Germinal center (tissue), 1 donor: ENCODE results near the gene TNIP1.

Experiments
- DNase-seq: peaks from one replicate; pipeline ENCODE4 v3.0.0; 2012; ENCODE audit warnings: mixed read lengths, low spot score

TNIP1 gene

GRCh38 chr5:151040211-151040747 is 40.6 kb downstream of the TNIP1 start:
- no peak for DNase-seq

DNA sequence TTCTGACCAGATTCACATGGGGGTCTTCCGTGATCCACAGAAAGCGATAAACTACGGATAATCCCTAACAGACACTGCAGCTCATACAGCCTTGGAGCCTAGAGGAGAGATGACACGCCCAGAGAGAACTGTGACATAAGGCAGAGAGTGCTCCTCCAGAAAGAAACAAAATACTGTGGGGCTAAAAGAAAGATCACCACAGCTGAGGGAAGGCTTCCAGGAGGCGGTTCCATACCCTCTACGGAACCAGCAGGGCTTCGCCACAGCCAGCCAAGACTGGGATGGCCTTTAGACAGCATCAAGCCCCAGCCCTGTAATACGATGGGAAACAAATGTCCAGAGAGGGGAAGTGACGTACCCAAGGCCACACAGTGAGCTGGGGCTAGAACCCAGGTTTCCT is 41.2 kb downstream of the TNIP1 start:
- DNase-seq = no peak

GRCh38 chr5:151038801-151039238 is 42.0 kb downstream of the TNIP1 start:
- DNase-seq = no peak

DNA sequence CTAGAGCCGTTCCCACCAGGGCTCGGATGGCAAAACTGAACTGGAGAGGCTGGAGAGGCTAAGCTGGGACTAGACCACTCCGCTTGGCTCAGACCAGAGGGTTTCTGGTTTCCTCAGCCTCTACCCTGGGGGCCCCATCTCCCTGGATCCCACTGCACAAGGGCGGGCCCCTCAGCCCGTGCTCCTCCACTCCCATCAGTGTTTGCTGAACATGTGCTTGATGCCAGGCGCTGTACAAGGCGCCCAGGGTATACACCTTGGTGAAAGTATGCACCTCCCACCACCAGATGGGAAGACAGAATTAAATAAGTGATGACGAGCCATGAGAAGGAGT is 42.5 kb downstream of the TNIP1 start:
- DNase-seq = no peak

DNA sequence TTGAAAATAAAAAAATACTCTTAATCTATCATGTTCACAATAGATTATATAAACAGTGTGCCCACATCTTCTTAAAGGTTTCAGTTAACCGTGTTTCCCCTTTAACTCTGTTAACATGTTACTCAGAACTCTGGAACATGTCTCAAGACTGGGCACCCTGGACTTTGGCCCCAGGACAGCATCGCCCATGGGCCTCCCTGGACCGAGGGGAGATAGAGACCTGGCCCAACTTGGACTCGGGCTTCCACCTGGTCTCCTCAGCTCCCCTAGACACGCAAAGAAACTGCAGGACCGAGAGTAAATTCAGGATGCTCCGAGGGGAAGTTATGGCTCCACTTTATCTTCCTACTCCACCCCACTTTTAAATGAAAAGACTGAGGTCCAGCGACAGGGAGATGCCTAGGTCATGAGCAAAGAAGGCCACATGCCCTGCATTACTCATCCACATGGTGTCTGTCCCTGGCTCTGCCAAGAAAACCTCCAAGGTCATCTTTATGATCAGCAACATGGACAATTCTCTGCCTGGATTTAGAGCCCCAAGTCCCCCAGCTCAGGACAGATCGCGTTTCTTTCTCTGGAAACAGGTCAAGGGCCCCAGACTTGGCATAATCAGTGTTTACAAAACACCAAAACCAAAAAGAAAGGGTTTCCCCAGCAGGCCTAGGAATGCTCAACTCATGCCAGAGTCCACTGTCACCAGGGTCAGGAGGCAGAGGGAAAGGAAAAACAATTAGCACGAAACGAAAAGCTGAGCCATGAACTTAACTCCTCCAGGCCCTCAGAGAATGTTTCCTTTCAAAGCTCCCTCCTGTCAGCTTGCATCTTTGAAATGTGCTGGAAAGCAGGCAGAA is 43.0 kb downstream of the TNIP1 start:
- no peak for DNase-seq

GRCh38 chr5:151036556-151036955 is 44.3 kb downstream of the TNIP1 start:
- DNase-seq = no peak

- DNase-seq = no peak
Observed at GRCh38 chr5:151034422-151035379, 46.1 kb downstream of the TNIP1 start.

DNA sequence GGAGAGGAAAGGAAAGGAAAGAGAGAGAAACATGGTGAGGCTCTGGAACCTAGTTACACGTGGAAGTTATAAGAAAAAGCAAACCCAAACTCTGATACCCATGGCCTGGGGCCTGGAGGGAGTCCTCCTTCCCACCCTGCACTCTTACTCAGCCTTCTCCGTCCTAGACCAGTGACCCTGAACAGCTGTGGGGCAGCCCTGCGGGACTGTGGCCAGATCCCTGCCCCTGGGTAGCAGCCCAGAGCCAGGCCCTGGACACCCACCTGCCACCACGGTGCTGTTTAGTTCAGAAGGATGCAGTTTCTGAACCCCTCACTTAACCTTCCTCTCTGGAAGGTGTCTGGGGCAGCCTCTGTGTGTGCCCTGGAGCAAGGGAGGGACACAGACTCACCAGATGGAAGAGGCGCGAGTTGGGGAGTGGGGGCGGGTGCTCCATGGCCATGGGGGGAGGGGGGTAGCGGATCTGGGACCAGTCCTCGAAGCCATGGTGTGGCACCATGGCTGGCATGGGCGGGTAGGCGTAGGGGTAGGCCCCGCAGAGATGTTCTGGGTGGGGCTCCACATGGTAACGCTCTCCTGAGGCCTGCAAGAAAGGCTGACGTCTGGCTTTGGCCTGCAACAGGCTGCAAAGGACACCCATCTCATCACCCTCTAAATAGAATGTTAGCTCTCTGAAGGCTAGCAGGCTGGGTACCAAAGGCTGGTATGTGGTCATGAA is 47.5 kb downstream of the TNIP1 start:
- DNase-seq = no peak

- DNase-seq = no peak
Observed at GRCh38 chr5:151031554-151031953, 49.3 kb downstream of the TNIP1 start.

DNA sequence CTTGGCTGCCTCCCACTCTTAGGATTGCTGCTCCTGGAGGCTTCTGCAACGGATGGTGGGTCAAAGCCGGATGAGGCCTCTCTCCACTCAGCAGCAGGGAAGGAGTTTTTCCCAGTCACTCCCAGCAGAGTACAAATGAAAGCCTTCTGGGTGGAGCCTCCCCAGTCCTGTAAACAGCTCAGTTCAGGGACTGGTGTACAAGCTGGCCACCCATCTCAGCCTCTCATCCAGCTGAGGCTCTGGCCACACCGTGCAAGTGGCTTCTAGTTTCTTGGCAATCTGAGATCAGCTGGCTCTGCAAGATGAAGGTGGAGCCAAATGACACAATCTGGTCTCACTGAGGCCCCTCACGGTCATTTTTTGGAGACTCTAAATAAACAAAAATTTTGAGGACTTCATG is 50.5 kb downstream of the TNIP1 start:
- DNase-seq = no peak

GRCh38 chr5:151030056-151030336 is 50.8 kb downstream of the TNIP1 start:
- no peak for DNase-seq

- DNase-seq = no peak
Observed at GRCh38 chr5:151029179-151030055, 51.4 kb downstream of the TNIP1 start.

DNA sequence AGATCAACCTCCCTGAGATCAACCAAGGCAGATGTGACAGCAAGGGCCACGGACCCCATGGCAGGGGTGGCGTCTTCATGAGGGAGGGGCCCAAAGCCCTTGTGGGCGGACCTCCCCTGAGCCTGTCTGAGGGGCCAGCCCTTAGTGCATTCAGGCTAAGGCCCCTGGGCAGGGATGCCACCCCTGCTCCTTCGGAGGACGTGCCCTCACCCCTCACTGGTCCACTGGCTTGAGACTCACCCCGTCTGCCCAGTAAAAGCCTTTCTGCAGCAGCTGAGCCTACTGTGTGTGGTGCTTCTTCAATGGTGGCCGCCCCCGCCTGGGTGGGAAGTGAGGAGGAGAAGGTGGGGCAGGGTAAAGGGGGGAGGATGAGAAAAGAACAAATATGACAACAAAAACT is 52.1 kb downstream of the TNIP1 start:
- DNase-seq = no peak

DNA sequence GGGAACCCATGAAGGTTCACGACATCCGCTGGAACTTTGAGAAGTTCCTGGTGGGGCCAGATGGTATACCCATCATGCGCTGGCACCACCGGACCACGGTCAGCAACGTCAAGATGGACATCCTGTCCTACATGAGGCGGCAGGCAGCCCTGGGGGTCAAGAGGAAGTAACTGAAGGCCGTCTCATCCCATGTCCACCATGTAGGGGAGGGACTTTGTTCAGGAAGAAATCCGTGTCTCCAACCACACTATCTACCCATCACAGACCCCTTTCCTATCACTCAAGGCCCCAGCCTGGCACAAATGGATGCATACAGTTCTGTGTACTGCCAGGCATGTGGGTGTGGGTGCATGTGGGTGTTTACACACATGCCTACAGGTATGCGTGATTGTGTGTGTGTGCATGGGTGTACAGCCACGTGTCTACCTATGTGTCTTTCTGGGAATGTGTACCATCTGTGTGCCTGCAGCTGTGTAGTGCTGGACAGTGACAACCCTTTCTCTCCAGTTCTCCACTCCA is 52.8 kb downstream of the TNIP1 start:
- no peak for DNase-seq

- no peak for DNase-seq
Observed at GRCh38 chr5:151026679-151027078, 54.2 kb downstream of the TNIP1 start.

- no peak for DNase-seq
Observed at GRCh38 chr5:151026088-151026487, 54.7 kb downstream of the TNIP1 start.

DNA sequence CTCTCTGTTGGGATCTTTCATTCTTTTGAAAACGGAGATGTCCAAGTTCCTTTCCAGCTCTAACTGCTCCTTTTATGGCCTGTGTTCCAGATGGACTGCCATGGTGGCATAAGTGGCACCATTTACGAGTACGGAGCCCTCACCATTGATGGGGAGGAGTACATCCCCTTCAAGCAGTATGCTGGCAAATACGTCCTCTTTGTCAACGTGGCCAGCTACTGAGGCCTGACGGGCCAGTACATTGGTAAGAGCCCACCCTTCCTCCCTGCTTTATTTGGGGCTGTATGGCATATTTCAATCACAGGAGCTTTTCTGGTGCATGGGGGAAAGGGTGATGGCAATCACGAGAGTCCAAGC is 55.6 kb downstream of the TNIP1 start:
- DNase-seq = no peak

- no peak for DNase-seq
Observed at GRCh38 chr5:151024440-151025249, 56.2 kb downstream of the TNIP1 start.

GRCh38 chr5:151023651-151024050 is 57.2 kb downstream of the TNIP1 start:
- no peak for DNase-seq

- no peak for DNase-seq
Observed at GRCh38 chr5:151023047-151023615, 57.7 kb downstream of the TNIP1 start.
